Measurements from ENCODE around the gene RPA3.

DNA sequence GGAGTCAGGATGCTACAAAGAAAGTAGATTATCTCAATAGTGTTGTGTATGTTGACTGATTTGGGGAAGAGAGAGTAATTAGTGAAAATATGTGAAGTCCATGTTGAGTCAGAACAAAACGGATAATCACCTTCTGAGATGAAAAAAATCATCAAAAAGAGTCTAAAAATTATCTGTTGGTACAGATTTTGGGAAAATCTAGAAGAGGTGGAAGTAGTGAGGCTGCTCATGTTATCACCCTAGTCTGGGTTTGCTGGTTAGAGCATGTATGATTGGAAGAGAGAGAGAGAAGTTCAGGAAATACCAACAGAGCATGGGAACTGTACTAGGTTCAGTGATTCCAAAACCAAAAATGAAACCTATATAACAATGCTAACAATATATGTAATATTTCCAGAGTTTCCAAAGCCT is 12.3 kb downstream of the RPA3 start:
- TF ChIP-seq, protein P1, sequence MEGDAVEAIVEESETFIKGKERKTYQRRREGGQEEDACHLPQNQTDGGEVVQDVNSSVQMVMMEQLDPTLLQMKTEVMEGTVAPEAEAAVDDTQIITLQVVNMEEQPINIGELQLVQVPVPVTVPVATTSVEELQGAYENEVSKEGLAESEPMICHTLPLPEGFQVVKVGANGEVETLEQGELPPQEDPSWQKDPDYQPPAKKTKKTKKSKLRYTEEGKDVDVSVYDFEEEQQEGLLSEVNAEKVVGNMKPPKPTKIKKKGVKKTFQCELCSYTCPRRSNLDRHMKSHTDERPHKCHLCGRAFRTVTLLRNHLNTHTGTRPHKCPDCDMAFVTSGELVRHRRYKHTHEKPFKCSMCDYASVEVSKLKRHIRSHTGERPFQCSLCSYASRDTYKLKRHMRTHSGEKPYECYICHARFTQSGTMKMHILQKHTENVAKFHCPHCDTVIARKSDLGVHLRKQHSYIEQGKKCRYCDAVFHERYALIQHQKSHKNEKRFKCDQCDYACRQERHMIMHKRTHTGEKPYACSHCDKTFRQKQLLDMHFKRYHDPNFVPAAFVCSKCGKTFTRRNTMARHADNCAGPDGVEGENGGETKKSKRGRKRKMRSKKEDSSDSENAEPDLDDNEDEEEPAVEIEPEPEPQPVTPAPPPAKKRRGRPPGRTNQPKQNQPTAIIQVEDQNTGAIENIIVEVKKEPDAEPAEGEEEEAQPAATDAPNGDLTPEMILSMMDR (tag by site-specific recombination; IDR thresholded peaks at IDR 0.05), result no peak
- TF ChIP-seq HOXA7 (CRISPR knock-in tag; IDR thresholded peaks at IDR 0.05; ENCODE audit: borderline replicate concordance), result no peak
- TF ChIP-seq BCL11A (tag by site-specific recombination; IDR thresholded peaks at IDR 0.05; ENCODE audit: low read depth), result no peak
- TF ChIP-seq ZNF677 (tag by site-specific recombination; IDR thresholded peaks at IDR 0.05), result no peak
- TF ChIP-seq REPIN1 (tag by site-specific recombination; IDR thresholded peaks at IDR 0.05; ENCODE audit: low read depth), result no peak
- no peak for TF ChIP-seq ZNF274 (IDR thresholded peaks at IDR 0.05; ENCODE audit: low read length)
- TF ChIP-seq ZNF274 (tag by site-specific recombination; IDR thresholded peaks at IDR 0.05; ENCODE audit: borderline replicate concordance), result no peak
- no peak for TF ChIP-seq ZNF416 (tag by site-specific recombination; IDR thresholded peaks at IDR 0.05)

Data from HEK293 (cell line).